Stomach (tissue), 9 donors: ENCODE data around the gene CXCL3. TPM values are rescaled to one million over a fixed set of nuclear protein-coding genes. Genes with fewer than 3 reads are reported as not detected.
A peak's percentile ranks its signal among the peaks of the same experiment; 100 is the strongest.

Experiments
- DNase-seq, 2 donors: peaks; one replicate each; pipeline versions ENCODE4 v3.0.0 to v3.0.0-alpha.2; 2013 to 2019
- H3K27ac ChIP-seq, 5 donors: fragments of 200-600 bp in 4 of 5; sonication (generic) in 4 of 5; one replicate each; pipeline ENCODE4 v1.5.1; 2013 to 2019; ENCODE audit warnings: mild to moderate bottlenecking in 1 of 5, moderate library complexity in 1 of 5
- H3K27me3 ChIP-seq, 3 donors: fragments of 200-600 bp; sonication (generic); one replicate each; pipeline ENCODE4 v1.5.1; 2017 to 2019; ENCODE audit warnings: mixed run types in 1 of 3
- H3K36me3 ChIP-seq, 4 donors: fragments of 200-600 bp; sonication (generic); 1 replicate in 3 of 4; 2 replicates in 1 of 4; pipeline ENCODE4 v1.5.1; 2016 to 2019
- H3K4me1 ChIP-seq, 4 donors: fragments of 200-600 bp; sonication (generic); one replicate each; pipeline ENCODE4 v1.5.1; 2016 to 2019
- H3K4me3 ChIP-seq, 4 donors: fragments of 200-600 bp; sonication (generic) in 3 of 4; one replicate each; pipeline ENCODE4 v1.5.1; 2016 to 2019; ENCODE audit warnings: mild to moderate bottlenecking in 1 of 4
- H3K9me3 ChIP-seq, 4 donors: fragments of 200-600 bp; sonication (generic); one replicate each; pipeline ENCODE4 v1.5.1; 2016 to 2019
- EP300 ChIP-seq: sonication (generic); formaldehyde crosslinking; IDR thresholded peaks from one replicate; pipeline ENCODE4 v1.6.1; 2017; ENCODE audit warnings: antibody characterized with exemption
- POLR2A ChIP-seq, 4 donors: fragments of 450-650 bp; IDR thresholded peaks; one replicate each; pipeline ENCODE4 v1.6.1; 2016; ENCODE audit warnings: antibody characterized with exemption in 4 of 4, control low read depth in 2 of 4, mild to moderate bottlenecking in 1 of 4, moderate library complexity in 1 of 4
- POLR2AphosphoS5 ChIP-seq, 3 donors: sonication (generic); formaldehyde crosslinking; IDR thresholded peaks; one replicate each; pipeline ENCODE4 v1.6.1; 2016; ENCODE audit warnings: antibody characterized with exemption in 3 of 3
- WGBS, 5 donors: extraction: QIAGEN DNeasy Blood & Tissue Kit in 3 of 5; methylation state at CpG; one replicate each; pipeline versions ENCODE4 v1.1.5 to v1.1.7; 2013 to 2018; 5-methylcytosine and 5-hydroxymethylcytosine counted together
- intact Hi-C: fragments of 100-400 bp; cut with DNase I; formaldehyde crosslinking; loops from one replicate; pipeline ENCODE4 v1.15.1; 2023; ENCODE audit warnings: low total_unique reads
- polyA plus RNA-seq, 3 donors: library from polyadenylated mRNA; stranded (reverse); fragments of 200-250 nt; gene quantifications; one replicate each; pipeline ENCODE4 v1.2.3, GENCODE V29; 2013
- total RNA-seq, 5 donors: library from RNA; depleted of rRNA; stranded (reverse); fragments of >200 nt; gene quantifications; one replicate each; pipeline versions ENCODE4 v1.1.0 to v1.2.3, GENCODE V29; 2014 to 2016
- TF ChIP-seq, protein P1 (sequence below), 7 experiments: fragments of 450-650 bp in 4 of 7; fragments of 200-600 bp in 3 of 7; sonication (generic) in 3 of 7; IDR thresholded peaks; one replicate each; pipeline ENCODE4 v1.5.1; 2016 to 2019; ENCODE audit warnings: antibody characterized with exemption in 7 of 7, control low read depth in 2 of 7, mild to moderate bottlenecking in 1 of 7
- donor health status: healthy with polysubstance abuse.
- donor health status: Bipolar disorder and iron deficiency.
- donor health status: healthy.

CXCL3 gene
- total and polyA plus RNA-seq, 8 donors, result 2.7 to 94.6 (median 18.5) TPM; not detected in 1

DNA sequence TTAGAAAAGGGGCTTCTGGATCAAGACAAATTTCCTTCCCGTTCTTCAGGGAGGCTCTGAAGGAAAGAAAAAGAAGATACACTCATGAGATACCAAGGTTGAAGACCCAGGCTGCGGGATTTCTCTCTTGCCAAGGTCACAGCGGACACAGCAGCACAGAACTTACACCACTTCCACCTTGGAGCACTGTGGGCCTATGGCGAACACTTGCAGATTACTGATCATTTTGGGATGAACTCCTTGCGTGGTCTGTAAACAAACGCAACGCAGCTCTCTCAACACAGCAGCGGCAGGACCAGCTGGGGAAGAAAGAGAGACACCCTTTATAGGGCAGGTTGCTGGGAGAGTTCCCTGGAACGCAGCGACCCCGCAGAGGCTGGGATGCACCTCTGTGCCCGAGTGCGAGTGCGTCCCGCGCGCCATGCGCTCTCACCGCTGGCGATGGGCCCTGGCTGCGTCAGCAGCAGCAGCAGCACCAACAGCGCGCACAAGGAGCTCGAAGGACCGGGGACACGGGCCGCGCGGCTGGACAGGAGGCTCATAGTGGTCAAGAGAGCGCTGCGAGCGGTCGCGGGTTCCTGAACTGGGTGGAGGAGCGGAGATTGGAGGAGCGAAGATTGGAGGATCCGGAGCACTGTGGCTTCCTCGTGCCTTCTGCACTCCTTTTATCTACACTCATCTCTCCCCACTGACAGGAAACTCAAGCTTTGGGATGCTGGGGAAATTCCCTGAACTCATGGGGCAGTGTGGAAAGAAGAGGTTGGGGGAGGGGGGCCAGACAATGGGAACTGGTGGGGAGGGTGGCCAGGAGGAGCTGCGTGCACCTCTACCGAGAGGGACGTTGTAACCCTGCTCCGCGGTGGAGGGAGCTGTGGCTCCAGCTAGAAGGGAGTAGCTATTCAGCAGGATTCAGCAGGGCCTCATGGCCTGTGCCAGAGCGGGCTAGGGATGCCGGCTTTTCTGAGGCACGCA is 40.2 kb downstream of the CXCL3 start, which contains the start of gene CXCL5:
Gene CXCL5 (minus strand): TSS at position 638 of the 972 bp plus-strand sequence. CDS start 96 bp downstream, at position 542.
- TF ChIP-seq, protein P1, sequence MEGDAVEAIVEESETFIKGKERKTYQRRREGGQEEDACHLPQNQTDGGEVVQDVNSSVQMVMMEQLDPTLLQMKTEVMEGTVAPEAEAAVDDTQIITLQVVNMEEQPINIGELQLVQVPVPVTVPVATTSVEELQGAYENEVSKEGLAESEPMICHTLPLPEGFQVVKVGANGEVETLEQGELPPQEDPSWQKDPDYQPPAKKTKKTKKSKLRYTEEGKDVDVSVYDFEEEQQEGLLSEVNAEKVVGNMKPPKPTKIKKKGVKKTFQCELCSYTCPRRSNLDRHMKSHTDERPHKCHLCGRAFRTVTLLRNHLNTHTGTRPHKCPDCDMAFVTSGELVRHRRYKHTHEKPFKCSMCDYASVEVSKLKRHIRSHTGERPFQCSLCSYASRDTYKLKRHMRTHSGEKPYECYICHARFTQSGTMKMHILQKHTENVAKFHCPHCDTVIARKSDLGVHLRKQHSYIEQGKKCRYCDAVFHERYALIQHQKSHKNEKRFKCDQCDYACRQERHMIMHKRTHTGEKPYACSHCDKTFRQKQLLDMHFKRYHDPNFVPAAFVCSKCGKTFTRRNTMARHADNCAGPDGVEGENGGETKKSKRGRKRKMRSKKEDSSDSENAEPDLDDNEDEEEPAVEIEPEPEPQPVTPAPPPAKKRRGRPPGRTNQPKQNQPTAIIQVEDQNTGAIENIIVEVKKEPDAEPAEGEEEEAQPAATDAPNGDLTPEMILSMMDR (IDR thresholded peaks at IDR 0.05), result no peak
- TF ChIP-seq POLR2AphosphoS5 (IDR thresholded peaks at IDR 0.05) (no peak), POLR2A (IDR thresholded peaks at IDR 0.05) (no peak), EP300 (no peak)
- Histone ChIP-seq H3K36me3 (no peaks in the 10 kb centered on the region), H3K9me3 (no peaks in the 10 kb centered on the region), H3K4me3 (peak within 1 kb of the TSS; percentile 22 to 40 (median 36)), H3K4me1 (peaks cover 0 to 12% (median 8%) of the 10 kb centered on the region in 4 donors), H3K27ac (no peak within 1 kb of the TSS), H3K27me3 (peaks cover 0 to 17% (median 4%) of the 10 kb centered on the region in 3 donors)
- intact Hi-C loops, result no loop called here
- DNase-seq, result peak; percentile 44 to 77
- 18 to 31% (median 27%) methylated on average over 44 to 46 of the region's 46 CpGs for WGBS, 5 donors

DNA sequence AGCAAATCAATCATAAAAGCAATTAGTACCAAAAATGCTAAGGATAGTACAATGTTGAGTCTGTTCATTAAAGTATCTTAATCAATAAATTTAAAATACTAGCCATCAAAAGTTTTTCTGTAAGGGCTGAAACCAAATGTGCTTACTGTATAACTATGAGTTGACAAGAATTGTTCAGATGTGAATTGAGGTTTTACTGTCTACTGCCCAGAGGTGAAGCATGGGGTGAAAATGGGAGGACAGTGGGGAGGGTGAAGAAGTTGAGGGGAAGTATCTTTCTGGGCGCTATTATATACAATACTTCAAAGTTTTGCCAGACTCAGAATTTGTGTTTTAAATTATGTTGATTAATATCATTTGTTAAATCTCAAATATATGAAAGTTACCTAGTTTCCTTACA is 46.4 kb downstream of the CXCL3 start:
- TF ChIP-seq, protein P1 (IDR thresholded peaks at IDR 0.05), result no peak
- TF ChIP-seq POLR2AphosphoS5 (IDR thresholded peaks at IDR 0.05) (no peak), EP300 (no peak), POLR2A (IDR thresholded peaks at IDR 0.05) (no peak)
- intact Hi-C loops, result no loop called here
- Histone ChIP-seq H3K27ac (no peak overlapping the region), H3K27me3 (no peaks in the 10 kb centered on the region), H3K36me3 (no peaks in the 10 kb centered on the region), H3K4me1 (peaks cover 0 to 15% (median 0%) of the 10 kb centered on the region in 4 donors), H3K9me3 (no peaks in the 10 kb centered on the region), H3K4me3 (no peak overlapping the region)
- 0 to 45% (median 0%) methylated on average over 1 of the region's 1 CpG for WGBS, 5 donors
- no peak for DNase-seq

DNA sequence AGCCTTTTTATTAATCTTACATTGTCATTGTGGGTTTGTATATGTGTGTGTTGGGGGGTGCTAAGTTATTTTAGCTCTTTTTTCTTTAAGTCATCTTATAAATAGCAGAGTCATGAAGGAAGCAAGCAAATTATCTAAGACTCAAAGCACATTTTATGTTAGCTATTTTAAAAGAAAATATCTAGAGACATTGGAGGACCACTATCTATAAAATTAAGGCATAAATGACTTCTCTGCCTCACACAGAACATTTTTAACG is 46.8 kb downstream of the CXCL3 start:
- no peak for TF ChIP-seq POLR2AphosphoS5 (IDR thresholded peaks at IDR 0.05)
- no peak for TF ChIP-seq POLR2A (IDR thresholded peaks at IDR 0.05)
- TF ChIP-seq, protein P1 (IDR thresholded peaks at IDR 0.05), result no peak
- TF ChIP-seq EP300, result no peak
- Histone ChIP-seq H3K36me3 (no peaks in the 10 kb centered on the region), H3K4me1 (peaks cover 0 to 15% (median 0%) of the 10 kb centered on the region in 4 donors), H3K9me3 (no peaks in the 10 kb centered on the region), H3K27ac (no peak overlapping the region), H3K27me3 (no peaks in the 10 kb centered on the region), H3K4me3 (no peak overlapping the region)
- DNase-seq, result no peak
- WGBS, 5 donors, result 86 to 98% (median 95%) methylated on average over 1 of the region's 1 CpG
- intact Hi-C loops, result no loop called here

DNA sequence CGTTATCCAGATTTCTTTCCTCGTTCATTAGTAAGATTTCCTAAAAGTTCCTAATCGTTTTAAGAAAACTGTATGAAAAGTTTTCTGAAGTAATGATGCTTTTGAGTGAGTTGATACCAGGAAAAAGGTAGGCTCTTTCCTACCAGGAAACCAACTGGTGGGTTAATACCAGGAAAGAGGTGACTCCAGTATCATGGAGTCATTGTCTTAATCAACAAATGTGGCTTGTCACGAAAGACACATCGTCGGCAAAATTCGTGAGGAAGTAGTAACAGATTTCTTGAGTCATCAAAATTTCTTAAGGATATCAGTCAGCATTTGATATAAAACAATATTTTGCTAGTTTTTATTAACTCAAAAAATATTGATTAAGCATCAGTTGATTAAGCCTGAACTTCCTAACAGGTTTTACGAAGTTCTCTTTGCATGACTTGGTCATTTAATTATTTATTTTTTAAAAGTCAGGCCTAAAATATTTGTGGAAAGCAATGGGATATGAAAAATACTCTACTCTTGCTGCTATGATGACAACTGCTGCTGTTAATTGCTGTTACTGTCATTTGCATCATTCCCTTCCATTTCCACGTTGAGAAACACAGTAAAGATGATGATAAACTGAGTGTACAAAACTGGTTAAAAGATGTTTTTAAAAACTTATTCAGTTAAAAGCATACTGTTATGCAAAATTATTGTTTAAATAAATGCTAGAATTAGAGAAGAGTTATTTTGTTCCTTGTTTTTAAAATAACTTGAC is 47.3 kb downstream of the CXCL3 start:
- Histone ChIP-seq H3K27me3 (no peaks in the 10 kb centered on the region), H3K27ac (no peak overlapping the region), H3K36me3 (no peaks in the 10 kb centered on the region), H3K4me3 (no peak overlapping the region), H3K9me3 (no peaks in the 10 kb centered on the region), H3K4me1 (peaks cover 0 to 15% (median 0%) of the 10 kb centered on the region in 4 donors)
- WGBS, 5 donors, result 87 to 95% (median 91%) methylated on average over 9 of the region's 9 CpGs
- intact Hi-C loops, result no loop called here
- TF ChIP-seq POLR2A (IDR thresholded peaks at IDR 0.05), result no peak
- no peak for TF ChIP-seq POLR2AphosphoS5 (IDR thresholded peaks at IDR 0.05)
- no peak for TF ChIP-seq EP300
- TF ChIP-seq, protein P1 (IDR thresholded peaks at IDR 0.05), result no peak
- DNase-seq, result no peak
